NCI-H128 (cell line): ENCODE data around the gene OLFM4.

Source experiments
- DNase-seq: peaks from one replicate; lab custom pipeline; 2025; ENCODE audit not compliant: unreplicated experiment; lab: John Stamatoyannopoulos, UW

Gene OLFM4

GRCh38 chr13:53014495-53015443 is 13.8 kb upstream of the OLFM4 start:
- DNase-seq, result no peak

GRCh38 chr13:53015971-53016370 is 12.6 kb upstream of the OLFM4 start:
- DNase-seq, result no peak

- DNase-seq, result no peak
Measured at GRCh38 chr13:53017433-53017970, 11.1 kb upstream of the OLFM4 start.

- no peak for DNase-seq
Measured at GRCh38 chr13:53018690-53019647, 9.6 kb upstream of the OLFM4 start.

- no peak for DNase-seq
Measured at GRCh38 chr13:53020764-53021335, 7.8 kb upstream of the OLFM4 start.

- no peak for DNase-seq
Measured at GRCh38 chr13:53023246-53023645, 5.4 kb upstream of the OLFM4 start.

- DNase-seq, result no peak
Measured at GRCh38 chr13:53028063-53028462, 550 bp upstream of the OLFM4 start.

GRCh38 chr13:53032849-53033248 is 4.2 kb downstream of the OLFM4 start:
- no peak for DNase-seq

GRCh38 chr13:53038993-53039392 is 10.4 kb downstream of the OLFM4 start:
- no peak for DNase-seq

- DNase-seq, result no peak
Measured at GRCh38 chr13:53041968-53042516, 13.4 kb downstream of the OLFM4 start.

GRCh38 chr13:53042877-53043276 is 14.3 kb downstream of the OLFM4 start:
- DNase-seq, result no peak

GRCh38 chr13:53043398-53043797 is 14.8 kb downstream of the OLFM4 start:
- no peak for DNase-seq

- DNase-seq, result no peak
Measured at GRCh38 chr13:53045189-53045588, 16.6 kb downstream of the OLFM4 start.

- no peak for DNase-seq
Measured at GRCh38 chr13:53048880-53049279, 20.3 kb downstream of the OLFM4 start.

- no peak for DNase-seq
Measured at GRCh38 chr13:53050151-53050550, 21.5 kb downstream of the OLFM4 start.

- no peak for DNase-seq
Measured at GRCh38 chr13:53052675-53053074, 24.1 kb downstream of the OLFM4 start.

- no peak for DNase-seq
Measured at GRCh38 chr13:53054569-53054968, 26.0 kb downstream of the OLFM4 start.

- DNase-seq, result no peak
Measured at GRCh38 chr13:53058065-53058679, 29.6 kb downstream of the OLFM4 start.

GRCh38 chr13:53060840-53061490 is 32.4 kb downstream of the OLFM4 start:
- DNase-seq, result no peak

- DNase-seq, result peak; percentile 25
Measured at GRCh38 chr13:53064731-53065130, 36.1 kb downstream of the OLFM4 start.
